ENCODE results near the gene NOP16. TPM values are rescaled to one million over a fixed set of nuclear protein-coding genes. Genes with fewer than 3 reads are reported as not detected.
A peak's percentile ranks its signal among the peaks of the same experiment; 100 is the strongest.

The NOP16 gene
- total RNA-seq, 1 donor from 2014 or later: 10.1 TPM

DNA sequence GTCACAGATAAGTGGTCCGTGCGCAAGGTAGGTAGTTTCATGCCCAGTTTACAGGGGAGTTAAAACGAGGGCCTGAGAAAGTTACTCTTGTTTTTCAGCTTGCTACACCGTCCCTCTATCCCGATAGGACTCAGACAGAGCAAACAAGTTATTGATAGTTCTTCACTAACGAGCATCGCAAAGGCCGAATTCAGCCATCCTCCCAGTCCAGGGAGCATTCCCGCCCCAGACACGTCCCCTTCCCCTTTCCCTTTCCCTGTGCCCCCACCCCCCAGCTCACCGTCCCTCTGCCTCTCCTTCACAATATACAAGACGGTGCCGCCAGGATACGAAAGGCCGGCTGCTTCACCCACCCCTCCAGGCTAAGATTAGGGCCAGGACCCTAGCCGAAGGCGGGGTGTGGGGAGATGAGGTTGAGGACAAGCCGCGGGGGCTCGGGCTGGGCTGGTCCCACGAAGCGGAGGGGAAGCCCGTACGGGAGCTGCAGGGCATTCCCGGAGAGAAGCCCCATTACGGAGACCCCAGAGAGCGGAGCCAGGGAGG is 27.4 kb downstream of the NOP16 start:
- no peak for DNase-seq (ENCODE audit: low spot score)

DNA sequence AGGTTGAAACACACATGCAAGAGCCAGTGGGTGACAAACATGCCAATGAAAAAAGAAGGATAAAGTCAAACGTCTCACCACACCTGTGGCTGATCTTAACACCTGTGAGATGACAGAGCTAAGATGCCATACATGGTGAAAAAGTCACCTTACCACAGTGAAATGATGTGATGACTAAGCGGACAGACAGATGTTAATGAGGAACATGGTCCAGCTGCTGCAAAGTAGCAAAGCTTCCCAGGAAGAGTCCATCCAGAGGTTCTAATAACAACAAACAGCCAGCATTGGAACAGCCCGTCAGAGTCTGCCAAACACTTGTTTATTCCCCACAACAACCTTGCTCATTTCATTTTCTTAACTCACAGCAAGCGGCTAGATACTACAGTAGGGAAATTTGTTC is 28.7 kb downstream of the NOP16 start:
- no peak for DNase-seq (ENCODE audit: low spot score)

GRCh38 chr5:176356179-176356566 is 32.2 kb downstream of the NOP16 start:
- DNase-seq (ENCODE audit: low spot score): no peak

DNA sequence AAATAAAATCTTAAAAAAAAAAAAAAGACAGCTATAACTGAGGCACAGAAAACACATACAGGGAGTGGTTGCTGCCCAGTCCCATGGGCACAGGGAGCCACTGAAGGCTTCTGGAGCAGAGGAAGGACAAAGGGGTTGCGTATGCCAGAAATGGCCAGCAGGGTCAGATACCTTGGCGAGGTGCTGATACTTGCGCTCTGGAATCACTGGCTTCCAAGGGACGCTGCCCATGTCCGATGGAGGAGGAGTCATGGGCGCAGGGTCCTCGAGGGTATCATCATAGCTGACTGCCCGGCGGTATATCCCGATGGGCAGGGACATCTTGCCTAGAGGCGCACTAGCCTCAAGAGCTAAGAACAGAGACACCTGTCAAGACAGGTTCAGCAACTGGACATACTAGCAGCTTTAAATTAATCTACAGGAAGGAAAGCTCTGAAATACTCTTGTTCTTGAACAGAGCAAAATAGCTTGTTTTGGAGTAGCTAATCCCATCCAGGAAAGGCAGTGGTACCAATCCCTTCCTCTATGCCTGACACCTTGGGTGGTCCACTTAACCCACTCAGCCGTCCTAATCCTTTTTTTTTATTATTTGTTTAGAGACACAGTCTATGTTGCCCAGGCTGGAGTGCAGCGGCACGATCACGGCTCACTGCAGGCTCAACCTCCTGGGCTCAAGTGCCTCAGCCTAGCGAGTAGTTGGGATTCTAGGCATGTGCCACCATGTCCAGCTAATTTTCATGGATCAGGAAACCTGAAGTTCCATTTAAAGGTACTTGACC is 32.8 kb downstream of the NOP16 start:
- no peak for DNase-seq (ENCODE audit: low spot score)

- no peak for DNase-seq (ENCODE audit: low spot score)
Measured at GRCh38 chr5:176353533-176353932, 34.9 kb downstream of the NOP16 start.

DNA sequence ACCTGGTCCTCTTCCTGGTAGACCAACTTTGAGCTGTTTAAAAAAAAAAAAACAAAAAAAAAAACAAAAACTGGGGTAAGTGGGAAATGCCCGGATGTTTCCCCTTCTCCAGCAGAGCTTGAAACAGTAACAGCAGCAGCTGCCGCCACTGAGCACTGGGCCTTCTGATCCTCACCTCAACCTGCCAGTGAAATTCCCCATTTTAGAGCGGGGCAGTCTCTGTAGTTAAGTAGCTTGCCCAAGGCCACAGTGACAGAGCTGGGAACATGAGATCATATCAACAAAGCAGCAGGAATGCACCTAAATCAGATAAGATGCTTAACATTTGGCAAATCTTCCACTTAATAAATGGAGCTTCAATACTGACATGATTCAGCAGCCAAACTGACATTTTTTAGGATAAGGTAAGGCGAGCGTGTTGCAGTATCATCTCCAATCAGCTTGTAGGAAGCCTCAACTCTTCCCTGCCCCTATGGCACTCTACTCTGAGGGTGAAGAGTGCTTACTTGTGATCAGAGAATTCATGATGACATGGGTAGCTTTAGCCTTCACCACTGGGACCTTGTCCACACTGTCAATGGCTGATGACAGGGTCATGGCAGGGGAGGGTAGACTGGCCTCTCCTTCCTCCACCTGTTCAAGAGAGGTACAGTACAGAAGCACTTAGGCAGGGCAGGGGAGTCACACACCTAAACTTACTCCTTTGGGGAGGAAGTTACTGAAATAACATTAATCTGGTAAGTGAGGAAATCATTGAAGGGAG is 36.1 kb downstream of the NOP16 start:
- no peak for DNase-seq (ENCODE audit: low spot score)

GRCh38 chr5:176350416-176350815 is 38.0 kb downstream of the NOP16 start:
- DNase-seq (ENCODE audit: low spot score): no peak

GRCh38 chr5:176342766-176343458 is 45.5 kb downstream of the NOP16 start:
- DNase-seq (ENCODE audit: low spot score): no peak

DNA sequence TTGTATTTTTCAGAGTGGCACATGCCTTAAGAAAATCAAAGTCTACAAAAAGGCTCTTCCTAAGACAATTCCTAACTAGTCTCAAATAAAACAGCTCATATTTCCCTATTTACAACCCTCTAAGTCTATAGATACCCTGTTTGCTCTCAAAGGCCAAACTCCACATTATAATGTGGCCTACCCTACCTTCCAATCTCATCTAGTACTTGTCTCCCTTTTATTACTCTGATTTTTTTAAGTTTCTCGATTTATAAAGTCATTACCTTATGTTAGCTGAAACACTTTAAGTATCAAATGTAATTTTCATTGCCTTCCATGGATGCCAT is 46.3 kb downstream of the NOP16 start:
- DNase-seq (ENCODE audit: low spot score): no peak

DNA sequence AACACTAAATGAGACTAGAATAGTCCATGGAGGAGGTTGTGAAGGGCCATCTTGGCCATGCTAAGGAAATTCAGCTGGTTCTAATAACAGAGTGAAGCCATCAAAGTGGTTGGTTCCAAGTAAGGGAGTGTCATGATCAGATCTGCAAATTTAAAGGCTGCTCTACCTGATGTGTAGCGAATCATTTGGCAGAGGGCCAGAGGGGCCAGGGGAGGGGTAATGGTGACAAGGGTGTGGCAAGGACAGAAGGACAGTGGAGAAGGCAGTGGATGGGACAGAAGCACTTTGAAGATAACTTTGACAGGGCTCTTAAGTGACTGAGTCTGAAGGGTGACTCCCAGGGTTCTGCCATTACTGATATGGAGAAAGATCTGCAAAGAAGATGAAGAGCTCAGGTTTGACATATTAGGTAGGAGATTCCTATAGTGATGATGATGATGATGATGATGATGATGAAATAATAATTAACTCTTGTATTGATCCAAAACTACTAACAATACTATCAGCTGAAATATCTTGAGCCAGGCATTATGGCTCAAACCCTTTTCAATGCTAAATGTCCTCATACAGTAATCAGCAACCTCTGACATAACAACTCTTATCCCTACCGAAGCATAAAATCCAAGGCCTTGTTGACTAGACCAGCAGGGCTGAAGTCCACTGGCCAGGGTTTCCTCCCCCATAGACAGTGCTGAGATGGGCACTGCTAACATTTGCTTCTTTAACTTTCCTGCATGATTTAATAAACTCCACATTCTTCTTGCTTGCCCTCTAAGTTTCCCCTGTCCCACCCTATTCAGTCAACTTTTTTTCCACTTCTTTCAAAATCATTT is 46.9 kb downstream of the NOP16 start:
- no peak for DNase-seq (ENCODE audit: low spot score)

DNA sequence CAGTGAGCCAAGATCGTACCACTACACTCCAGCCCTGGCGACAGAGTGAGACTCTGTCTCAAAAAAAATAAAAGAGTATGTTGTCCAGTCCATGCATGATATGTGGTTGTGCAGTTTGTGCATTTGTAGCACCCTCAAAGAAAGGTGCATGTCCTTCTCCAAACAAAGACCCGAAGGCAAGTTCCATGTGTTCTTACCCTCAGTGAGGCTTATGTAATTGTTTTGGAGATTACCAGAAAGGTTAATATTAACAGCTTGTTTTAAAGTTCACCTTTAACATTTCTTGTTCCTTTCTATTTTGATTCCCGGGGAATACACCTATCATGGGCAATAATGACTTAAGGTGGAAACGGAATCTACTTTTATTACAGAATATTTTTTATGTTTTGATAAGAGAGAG is 49.1 kb downstream of the NOP16 start:
- DNase-seq (ENCODE audit: low spot score): no peak

- DNase-seq (ENCODE audit: low spot score): peak; percentile 28
Measured at GRCh38 chr5:176337913-176338312, 50.5 kb downstream of the NOP16 start.

GRCh38 chr5:176334031-176334770 is 54.2 kb downstream of the NOP16 start:
- DNase-seq (ENCODE audit: low spot score): no peak

Other genes starting within 250 kb of the NOP16 start
- 23.3 TPM for gene SIMC1, start 150.2 kb downstream of the NOP16 start, total RNA-seq
- gene KIAA1191, start 26.8 kb downstream of the NOP16 start, total RNA-seq: 113 TPM
- 6.6 TPM for gene ARL10, start 23.1 kb downstream of the NOP16 start, total RNA-seq
- 125 TPM for gene HIGD2A, start 153 bp upstream of the NOP16 start, total RNA-seq
- 119 TPM for gene CLTB, start 27.9 kb upstream of the NOP16 start, total RNA-seq
- gene FAF2, start 59.8 kb upstream of the NOP16 start, total RNA-seq: 30.2 TPM
- 74.9 TPM for gene RNF44, start 148.8 kb upstream of the NOP16 start, total RNA-seq
- gene CDHR2, start 160.7 kb upstream of the NOP16 start, total RNA-seq: 65.7 TPM
- gene GPRIN1, start 221.6 kb upstream of the NOP16 start, total RNA-seq: 1.1 TPM
- 0.14 TPM for gene SNCB, start 241.9 kb upstream of the NOP16 start, total RNA-seq
- not detected for gene EIF4E1B, start 242.1 kb upstream of the NOP16 start, total RNA-seq